Glutamatergic neuron (in vitro differentiated cells): ENCODE data around the gene POU2F2. TPM values are rescaled to one million over a fixed set of nuclear protein-coding genes. Genes with fewer than 3 reads are reported as not detected.

Experiments
- DNase-seq: peaks from one replicate; pipeline ENCODE4 v3.0.0; 2022
- H3K27ac Mint-ChIP-seq: one replicate; pipeline ENCODE4 v1.8.0; 2020; ENCODE audit warnings: mild to moderate bottlenecking, mixed read lengths, inconsistent platforms; ENCODE audit not compliant: unreplicated experiment
- H3K27me3 Mint-ChIP-seq: one replicate; pipeline ENCODE4 v1.8.0; 2020; ENCODE audit warnings: mild to moderate bottlenecking, moderate library complexity, mixed read lengths, inconsistent platforms; ENCODE audit not compliant: unreplicated experiment
- H3K36me3 Mint-ChIP-seq: one replicate; pipeline ENCODE4 v1.8.0; 2020; ENCODE audit warnings: mild to moderate bottlenecking, mixed read lengths, inconsistent platforms; ENCODE audit not compliant: unreplicated experiment
- H3K4me1 Mint-ChIP-seq: one replicate; pipeline ENCODE4 v1.8.0; 2020; ENCODE audit warnings: mild to moderate bottlenecking, low read depth, mixed read lengths, inconsistent platforms; ENCODE audit not compliant: unreplicated experiment
- H3K4me3 Mint-ChIP-seq: one replicate; pipeline ENCODE4 v1.8.0; 2020; ENCODE audit warnings: mild to moderate bottlenecking, mixed read lengths, inconsistent platforms; ENCODE audit not compliant: unreplicated experiment
- H3K9me3 Mint-ChIP-seq: one replicate; pipeline ENCODE4 v1.8.0; 2020; ENCODE audit warnings: mild to moderate bottlenecking, moderate library complexity, mixed read lengths, inconsistent platforms; ENCODE audit not compliant: unreplicated experiment
- total RNA-seq: library from RNA; stranded (reverse); fragmentation: NEBNext Ultra II Directional; extraction: Animal tissue kit (Norgen Biotek cat#: 25700); gene quantifications from one replicate; pipeline ENCODE4 v1.2.1, GENCODE V29; 2021; ENCODE audit not compliant: unreplicated experiment
- TF ChIP-seq, protein P1 (sequence below): fragments of 200-600 bp; sonication (generic); IDR thresholded peaks from one replicate; pipeline ENCODE4 v1.5.0; 2021; ENCODE audit not compliant: partially characterized antibody, unreplicated experiment

The POU2F2 gene
- total RNA-seq, 1 donor from 2014 or later, result 53.4 TPM

DNA sequence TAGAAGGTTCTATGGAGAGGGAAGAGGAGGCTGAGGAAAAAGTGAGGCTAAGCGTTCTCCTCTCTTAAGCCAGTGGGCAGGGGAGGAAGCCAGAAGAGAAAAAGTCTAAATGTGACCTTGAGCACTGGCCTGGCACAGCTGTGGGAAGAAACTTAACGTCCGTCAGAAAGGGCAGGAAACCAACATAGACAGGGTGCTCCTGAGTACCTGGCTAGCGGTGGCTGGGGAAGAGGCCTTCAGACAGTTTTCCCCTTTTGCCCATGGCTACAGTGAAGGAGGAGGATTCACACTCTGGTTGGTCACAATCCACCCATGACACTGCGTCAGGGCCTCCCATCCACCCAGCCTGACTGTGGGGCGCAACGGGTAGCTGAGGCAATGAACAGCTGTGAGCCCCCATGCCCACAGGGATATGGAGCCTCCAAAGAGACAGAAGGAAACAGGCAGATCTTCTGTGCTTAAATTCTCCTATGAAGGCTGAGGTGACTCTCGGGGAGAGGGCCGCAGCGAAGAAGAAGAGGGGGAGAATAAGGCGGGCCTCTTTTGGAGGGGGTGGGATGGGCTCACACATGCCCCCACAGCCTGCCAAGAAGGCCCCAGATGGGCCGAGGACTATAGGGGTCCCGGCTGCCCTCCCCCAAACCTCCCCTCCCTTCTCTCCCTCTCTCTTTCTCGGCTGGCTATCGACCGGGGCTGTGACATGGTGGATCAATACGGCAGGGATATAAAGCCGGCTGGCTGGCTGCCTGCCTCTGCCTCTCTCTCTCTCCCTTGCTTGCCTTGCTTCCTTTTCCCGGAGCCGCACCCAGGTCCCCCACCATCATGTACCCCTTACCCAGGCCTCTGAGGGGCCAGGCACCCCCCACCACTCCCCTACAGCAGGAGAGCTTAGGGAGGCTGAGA lies 19.8 kb upstream of the POU2F2 start:
- Mint-ChIP-seq H3K4me1 (peaks cover 58% of the 10 kb centered on the region), H3K4me3 (peak overlapping the region; percentile 92)

GRCh38 chr19:42150911-42151361 lies 18.7 kb upstream of the POU2F2 start:
- peak; percentile 94 for DNase-seq
- peaks cover 30% of the 10 kb centered on the region for H3K9me3 Mint-ChIP-seq
- TF ChIP-seq, protein P1, sequence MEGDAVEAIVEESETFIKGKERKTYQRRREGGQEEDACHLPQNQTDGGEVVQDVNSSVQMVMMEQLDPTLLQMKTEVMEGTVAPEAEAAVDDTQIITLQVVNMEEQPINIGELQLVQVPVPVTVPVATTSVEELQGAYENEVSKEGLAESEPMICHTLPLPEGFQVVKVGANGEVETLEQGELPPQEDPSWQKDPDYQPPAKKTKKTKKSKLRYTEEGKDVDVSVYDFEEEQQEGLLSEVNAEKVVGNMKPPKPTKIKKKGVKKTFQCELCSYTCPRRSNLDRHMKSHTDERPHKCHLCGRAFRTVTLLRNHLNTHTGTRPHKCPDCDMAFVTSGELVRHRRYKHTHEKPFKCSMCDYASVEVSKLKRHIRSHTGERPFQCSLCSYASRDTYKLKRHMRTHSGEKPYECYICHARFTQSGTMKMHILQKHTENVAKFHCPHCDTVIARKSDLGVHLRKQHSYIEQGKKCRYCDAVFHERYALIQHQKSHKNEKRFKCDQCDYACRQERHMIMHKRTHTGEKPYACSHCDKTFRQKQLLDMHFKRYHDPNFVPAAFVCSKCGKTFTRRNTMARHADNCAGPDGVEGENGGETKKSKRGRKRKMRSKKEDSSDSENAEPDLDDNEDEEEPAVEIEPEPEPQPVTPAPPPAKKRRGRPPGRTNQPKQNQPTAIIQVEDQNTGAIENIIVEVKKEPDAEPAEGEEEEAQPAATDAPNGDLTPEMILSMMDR, result no peak

More for the DNA sequence above, 19.8 kb upstream of the POU2F2 start:
- Mint-ChIP-seq H3K27ac (peak overlapping the region; percentile 94), H3K27me3 (peaks cover 31% of the 10 kb centered on the region), H3K36me3 (no peaks in the 10 kb centered on the region), H3K9me3 (peaks cover 36% of the 10 kb centered on the region)
- TF ChIP-seq, protein P1, result no peak
- DNase-seq, result peak; percentile 81

GRCh38 chr19:42150364-42150763 lies 18.1 kb upstream of the POU2F2 start:
- peaks cover 44% of the 10 kb centered on the region for H3K4me1 Mint-ChIP-seq
- H3K9me3 Mint-ChIP-seq, result peaks cover 27% of the 10 kb centered on the region
- peak overlapping the region; percentile 72 for H3K4me3 Mint-ChIP-seq
- H3K36me3 Mint-ChIP-seq, result no peaks in the 10 kb centered on the region
- TF ChIP-seq, protein P1, result no peak
- H3K27me3 Mint-ChIP-seq, result peaks cover 28% of the 10 kb centered on the region
- peak overlapping the region; percentile 94 for H3K27ac Mint-ChIP-seq
- peak; percentile 80 for DNase-seq

More at GRCh38 chr19:42150911-42151361, 18.7 kb upstream of the POU2F2 start:
- peaks cover 28% of the 10 kb centered on the region for H3K27me3 Mint-ChIP-seq
- peak overlapping the region; percentile 67 for H3K4me3 Mint-ChIP-seq
- peak overlapping the region; percentile 94 for H3K27ac Mint-ChIP-seq
- H3K4me1 Mint-ChIP-seq, result peaks cover 50% of the 10 kb centered on the region
- no peaks in the 10 kb centered on the region for H3K36me3 Mint-ChIP-seq

- Mint-ChIP-seq H3K27ac (peak overlapping the region; percentile 91), H3K36me3 (no peaks in the 10 kb centered on the region), H3K9me3 (peaks cover 24% of the 10 kb centered on the region), H3K27me3 (peaks cover 28% of the 10 kb centered on the region), H3K4me3 (peak overlapping the region; percentile 72), H3K4me1 (peaks cover 40% of the 10 kb centered on the region)
- peak; percentile 40 for DNase-seq
- TF ChIP-seq, protein P1, result no peak
Observed at GRCh38 chr19:42149447-42150202, 17.4 kb upstream of the POU2F2 start.
